Mesenchymal stem cell (in vitro differentiated cells and primary cell): Measurements from ENCODE around the gene PATZ1. TPM values are rescaled to one million over a fixed set of nuclear protein-coding genes. Genes with fewer than 3 reads are reported as not detected.

Source experiments
- small RNA-seq: library from polyadenylated mRNA; stranded (forward); fragments of <200 nt; extraction: miRNeasy Mini kit (QIAGEN cat#:217004); gene quantifications from one replicate; pipeline ENCODE3, GENCODE V24; 2013; ENCODE audit warnings: low read depth

The PATZ1 gene

Small RNA genes within 50 kb of the gene (small RNA-seq; reads per million reads assigned to genes)
- not detected for gene RNA5SP496
- gene RNU6-338P: not detected
